Natural killer cell treated with Interleukin-12 subunit alpha and Interleukin-12 subunit beta and Interleukin-15 and Interleukin-18, amount 100 ng/mL, for 72 hours (primary cell): Measurements from ENCODE around the gene NDFIP1. TPM values are rescaled to one million over a fixed set of nuclear protein-coding genes. Genes with fewer than 3 reads are reported as not detected.

Experiments used
- ATAC-seq, 2 donors: fragments of 150-1000 bp; cut with Tn5 transposase in 1 of 2; sonication (Bioruptor Pico), chemical (Tn5 transposase) in 1 of 2; 2 replicates each; pipeline ENCODE4 v1.10.0; 2021
- DNase-seq: peaks from one replicate; pipeline ENCODE4 v3.0.0; 2022; ENCODE audit warnings: low spot score
- H3K27ac Mint-ChIP-seq, 2 donors: 1 replicate in 1 of 2; 2 replicates in 1 of 2; pipeline ENCODE4 v1.8.0; 2022; ENCODE audit warnings: mixed read lengths in 2 of 2, mild to moderate bottlenecking in 1 of 2, moderate library complexity in 1 of 2
- H3K27me3 Mint-ChIP-seq, 2 donors: 1 replicate in 1 of 2; 2 replicates in 1 of 2; pipeline ENCODE4 v1.8.0; 2022; ENCODE audit warnings: mixed read lengths in 2 of 2
- H3K36me3 Mint-ChIP-seq: one replicate; pipeline ENCODE4 v1.8.0; 2022; ENCODE audit warnings: mixed read lengths
- H3K4me1 Mint-ChIP-seq, 2 donors: 1 replicate in 1 of 2; 2 replicates in 1 of 2; pipeline ENCODE4 v1.8.0; 2022; ENCODE audit warnings: low read depth in 2 of 2, mixed read lengths in 2 of 2, mild to moderate bottlenecking in 1 of 2
- H3K4me3 Mint-ChIP-seq: one replicate; pipeline ENCODE4 v1.8.0; 2022; ENCODE audit warnings: mixed read lengths
- H3K9me3 Mint-ChIP-seq: 2 replicates; pipeline ENCODE4 v1.8.0; 2022; ENCODE audit warnings: mixed read lengths
- total RNA-seq, 2 donors: library from RNA; stranded (reverse); gene quantifications; one replicate each; pipeline ENCODE4 v1.2.3, GENCODE V29; 2022

Gene NDFIP1
- total RNA-seq, 2 donors from 2014 or later = 24.2 to 24.4 TPM

GRCh38 chr5:142117579-142118151 lies 9.1 kb downstream of the NDFIP1 start:
- H3K36me3 Mint-ChIP-seq = no peaks in the 10 kb centered on the region
- H3K27ac Mint-ChIP-seq = no peak overlapping the region
- H3K27me3 Mint-ChIP-seq = no peaks in the 10 kb centered on the region

GRCh38 chr5:142118155-142118686 lies 9.6 kb downstream of the NDFIP1 start:
- ATAC-seq = no peak
- H3K4me1 Mint-ChIP-seq = peaks cover 44 to 52% of the 10 kb centered on the region in 2 donors
- no peaks in the 10 kb centered on the region for H3K27me3 Mint-ChIP-seq
- H3K9me3 Mint-ChIP-seq = no peaks in the 10 kb centered on the region
- no peak overlapping the region for H3K4me3 Mint-ChIP-seq
- H3K27ac Mint-ChIP-seq = no peak overlapping the region
- no peak for DNase-seq
- H3K36me3 Mint-ChIP-seq = no peaks in the 10 kb centered on the region

More at GRCh38 chr5:142117579-142118151, 9.1 kb downstream of the NDFIP1 start:
- no peak for ATAC-seq
- Mint-ChIP-seq H3K4me3 (no peak overlapping the region), H3K4me1 (peaks cover 45 to 53% of the 10 kb centered on the region in 2 donors), H3K9me3 (no peaks in the 10 kb centered on the region)
- no peak for DNase-seq

GRCh38 chr5:142119051-142119625 lies 10.6 kb downstream of the NDFIP1 start:
- H3K36me3 Mint-ChIP-seq = no peaks in the 10 kb centered on the region
- ATAC-seq = no peak
- no peaks in the 10 kb centered on the region for H3K27me3 Mint-ChIP-seq
- no peaks in the 10 kb centered on the region for H3K9me3 Mint-ChIP-seq
- no peak for DNase-seq
- peaks cover 40 to 49% of the 10 kb centered on the region in 2 donors for H3K4me1 Mint-ChIP-seq
- no peak overlapping the region for H3K27ac Mint-ChIP-seq
- no peak overlapping the region for H3K4me3 Mint-ChIP-seq

GRCh38 chr5:142120247-142120935 lies 11.8 kb downstream of the NDFIP1 start:
- Mint-ChIP-seq H3K27ac (peak overlapping the region; percentile 43 to 47), H3K4me1 (peaks cover 40 to 49% of the 10 kb centered on the region in 2 donors), H3K36me3 (no peaks in the 10 kb centered on the region), H3K9me3 (no peaks in the 10 kb centered on the region), H3K4me3 (peak overlapping the region; percentile 27), H3K27me3 (no peaks in the 10 kb centered on the region)
- no peak for DNase-seq
- ATAC-seq = no peak

- H3K4me3 Mint-ChIP-seq = no peak overlapping the region
- no peaks in the 10 kb centered on the region for H3K9me3 Mint-ChIP-seq
- no peaks in the 10 kb centered on the region for H3K36me3 Mint-ChIP-seq
- H3K4me1 Mint-ChIP-seq = peaks cover 38 to 51% of the 10 kb centered on the region in 2 donors
- no peak for ATAC-seq
- no peak overlapping the region for H3K27ac Mint-ChIP-seq
- DNase-seq = no peak
- no peaks in the 10 kb centered on the region for H3K27me3 Mint-ChIP-seq
Measured at GRCh38 chr5:142122121-142122520, 13.5 kb downstream of the NDFIP1 start.

- Mint-ChIP-seq H3K27me3 (no peaks in the 10 kb centered on the region), H3K9me3 (no peaks in the 10 kb centered on the region), H3K36me3 (no peaks in the 10 kb centered on the region), H3K27ac (no peak overlapping the region), H3K4me1 (peaks cover 30 to 49% of the 10 kb centered on the region in 2 donors), H3K4me3 (no peak overlapping the region)
- DNase-seq (no peak), ATAC-seq (no peak)
Measured at GRCh38 chr5:142125378-142125777, 16.8 kb downstream of the NDFIP1 start.

- Mint-ChIP-seq H3K36me3 (no peaks in the 10 kb centered on the region), H3K4me1 (peaks cover 24 to 43% of the 10 kb centered on the region in 2 donors), H3K27me3 (no peaks in the 10 kb centered on the region), H3K27ac (no peak overlapping the region), H3K9me3 (no peaks in the 10 kb centered on the region), H3K4me3 (no peak overlapping the region)
- DNase-seq (no peak), ATAC-seq (no peak)
Measured at GRCh38 chr5:142125963-142126362, 17.4 kb downstream of the NDFIP1 start.

- H3K4me3 Mint-ChIP-seq = no peak overlapping the region
- H3K4me1 Mint-ChIP-seq = peaks cover 13 to 27% of the 10 kb centered on the region in 2 donors
- no peaks in the 10 kb centered on the region for H3K36me3 Mint-ChIP-seq
- no peak for DNase-seq
- H3K27me3 Mint-ChIP-seq = no peaks in the 10 kb centered on the region
- peak overlapping the region in 1 of 2 donors; percentile 60 for H3K27ac Mint-ChIP-seq
- ATAC-seq = no peak
- H3K9me3 Mint-ChIP-seq = no peaks in the 10 kb centered on the region
Measured at GRCh38 chr5:142128675-142129208, 20.2 kb downstream of the NDFIP1 start.

GRCh38 chr5:142129446-142130066 lies 21.0 kb downstream of the NDFIP1 start:
- H3K27ac Mint-ChIP-seq = no peak overlapping the region

GRCh38 chr5:142131394-142131793 lies 22.8 kb downstream of the NDFIP1 start:
- no peak for ATAC-seq
- no peak for DNase-seq
- H3K27me3 Mint-ChIP-seq = no peaks in the 10 kb centered on the region
- H3K4me3 Mint-ChIP-seq = no peak overlapping the region
- H3K36me3 Mint-ChIP-seq = no peaks in the 10 kb centered on the region
- no peaks in the 10 kb centered on the region for H3K9me3 Mint-ChIP-seq
- peaks cover 9 to 22% of the 10 kb centered on the region in 2 donors for H3K4me1 Mint-ChIP-seq
- H3K27ac Mint-ChIP-seq = no peak overlapping the region

More at GRCh38 chr5:142129446-142130066, 21.0 kb downstream of the NDFIP1 start:
- Mint-ChIP-seq H3K9me3 (no peaks in the 10 kb centered on the region), H3K36me3 (no peaks in the 10 kb centered on the region), H3K4me3 (no peak overlapping the region), H3K27me3 (no peaks in the 10 kb centered on the region), H3K4me1 (peaks cover 9 to 22% of the 10 kb centered on the region in 2 donors)
- DNase-seq (no peak), ATAC-seq (no peak)

GRCh38 chr5:142132916-142133315 lies 24.3 kb downstream of the NDFIP1 start:
- H3K27me3 Mint-ChIP-seq = no peaks in the 10 kb centered on the region
- H3K36me3 Mint-ChIP-seq = peaks cover under 1% of the 10 kb centered on the region
- H3K4me3 Mint-ChIP-seq = no peak overlapping the region
- H3K4me1 Mint-ChIP-seq = peaks cover 9 to 16% of the 10 kb centered on the region in 2 donors
- DNase-seq (no peak), ATAC-seq (no peak)
- no peak overlapping the region for H3K27ac Mint-ChIP-seq
- H3K9me3 Mint-ChIP-seq = no peaks in the 10 kb centered on the region

- ATAC-seq (no peak), DNase-seq (no peak)
- Mint-ChIP-seq H3K36me3 (peaks cover 6% of the 10 kb centered on the region), H3K4me1 (peaks cover 6 to 14% of the 10 kb centered on the region in 2 donors), H3K4me3 (no peak overlapping the region), H3K9me3 (no peaks in the 10 kb centered on the region), H3K27me3 (no peaks in the 10 kb centered on the region), H3K27ac (no peak overlapping the region)
Measured at GRCh38 chr5:142133330-142134206, 25.0 kb downstream of the NDFIP1 start.
